Fibroblast of lung (primary cell): ENCODE measurements around the gene SYNPR.

Experiments
- EZH2 ChIP-seq: IDR thresholded peaks from 2 replicates; pipeline ENCODE4 v1.5.1; 2012; ENCODE audit warnings: low read length, control low read depth, mild to moderate bottlenecking; ENCODE audit errors: missing control alignments
- TF ChIP-seq, protein P1 (sequence below), 2 donors: IDR thresholded peaks in 1 of 2; conservative IDR thresholded peaks in 1 of 2; 1 replicate in 1 of 2; 2 replicates in 1 of 2; pipeline ENCODE4 v1.5.1; 2011 to 2012; ENCODE audit warnings: low read length in 2 of 2, control low read depth in 1 of 2, inconsistent platforms in 1 of 2, low read depth in 1 of 2, mild to moderate bottlenecking in 1 of 2

DNA sequence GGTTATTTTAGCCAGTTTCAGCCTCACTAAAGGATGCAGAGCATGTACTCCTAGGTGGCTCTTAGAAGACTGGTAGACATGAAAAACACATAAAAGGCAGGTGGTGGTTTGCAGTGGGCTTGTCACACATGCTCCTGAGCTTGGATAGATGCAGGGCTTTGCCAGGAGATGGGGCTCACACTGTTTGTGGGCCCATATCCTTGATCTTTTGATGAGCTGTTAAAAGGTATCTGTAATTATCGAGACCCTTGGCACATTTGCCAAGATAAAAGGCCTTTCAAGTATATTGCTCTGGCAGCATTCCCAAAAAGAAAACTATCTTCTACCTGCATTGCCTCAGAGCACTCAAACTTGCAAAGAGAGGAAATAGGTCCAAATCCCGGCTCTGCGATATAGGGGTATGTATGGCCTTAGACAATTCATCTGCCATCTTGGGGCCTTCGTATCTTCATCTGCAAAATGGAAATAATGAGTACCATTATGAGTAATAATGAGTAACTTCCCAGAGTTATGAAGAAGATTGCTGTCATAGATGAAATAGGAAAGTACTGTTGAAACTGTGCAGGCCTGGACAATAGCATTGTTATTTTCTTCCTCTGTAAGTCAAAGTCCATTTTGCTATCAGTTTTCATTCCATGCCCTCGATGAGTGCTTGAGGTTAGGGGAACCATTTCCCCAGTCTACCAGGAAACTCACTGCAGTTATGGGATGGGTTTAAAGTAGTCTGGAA lies 172.7 kb downstream of the SYNPR start:
- no peak for TF ChIP-seq EZH2
- TF ChIP-seq, protein P1, sequence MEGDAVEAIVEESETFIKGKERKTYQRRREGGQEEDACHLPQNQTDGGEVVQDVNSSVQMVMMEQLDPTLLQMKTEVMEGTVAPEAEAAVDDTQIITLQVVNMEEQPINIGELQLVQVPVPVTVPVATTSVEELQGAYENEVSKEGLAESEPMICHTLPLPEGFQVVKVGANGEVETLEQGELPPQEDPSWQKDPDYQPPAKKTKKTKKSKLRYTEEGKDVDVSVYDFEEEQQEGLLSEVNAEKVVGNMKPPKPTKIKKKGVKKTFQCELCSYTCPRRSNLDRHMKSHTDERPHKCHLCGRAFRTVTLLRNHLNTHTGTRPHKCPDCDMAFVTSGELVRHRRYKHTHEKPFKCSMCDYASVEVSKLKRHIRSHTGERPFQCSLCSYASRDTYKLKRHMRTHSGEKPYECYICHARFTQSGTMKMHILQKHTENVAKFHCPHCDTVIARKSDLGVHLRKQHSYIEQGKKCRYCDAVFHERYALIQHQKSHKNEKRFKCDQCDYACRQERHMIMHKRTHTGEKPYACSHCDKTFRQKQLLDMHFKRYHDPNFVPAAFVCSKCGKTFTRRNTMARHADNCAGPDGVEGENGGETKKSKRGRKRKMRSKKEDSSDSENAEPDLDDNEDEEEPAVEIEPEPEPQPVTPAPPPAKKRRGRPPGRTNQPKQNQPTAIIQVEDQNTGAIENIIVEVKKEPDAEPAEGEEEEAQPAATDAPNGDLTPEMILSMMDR (conservative IDR thresholded peaks at IDR 0.05 in 1 of 2, IDR thresholded peaks at IDR 0.05 in 1 of 2; ENCODE audit: low read depth in 1 of 2, low read length in 2 of 2) = no peak
